GM12878 (cell line): ENCODE results near the gene CA10. TPM values are rescaled to one million over a fixed set of nuclear protein-coding genes. Genes with fewer than 3 reads are reported as not detected.

Experiments
- ATAC-seq: fragments of 200-7000 bp; cut with Tn5 transposase; 3 replicates; pipeline ENCODE4 v1.9.1; 2020; ENCODE audit warnings: mild to moderate bottlenecking, moderate library complexity
- BruUV-seq: library from RNA; stranded (reverse); fragments of 400-500 nt; replicated peaks from 2 replicates; lab custom pipeline; 2021; lab: Mats Ljungman, UMichigan
- CTCF ChIA-PET: fragments of 300-600 bp; sonication (Branson Sonifier 250); formaldehyde crosslinking; extraction: SDS; loops from one replicate; lab custom pipeline; 2021; ENCODE audit warnings: inconsistent platforms; lab: Yijun Ruan, JAX
- POLR2A ChIA-PET: fragments of 350-600 bp; formaldehyde crosslinking; extraction: SDS; loops from one replicate; lab custom pipeline; 2021; ENCODE audit warnings: inconsistent platforms; lab: Charles Lee
- RAD21 ChIA-PET: fragments of 300-600 bp; sonication (Branson Sonifier 250); formaldehyde crosslinking; loops from one replicate; lab custom pipeline; 2023; ENCODE audit warnings: antibody characterized with exemption; ENCODE audit not compliant: unreplicated experiment; lab: Charles Lee
- SMC1A ChIA-PET: fragments of 300-600 bp; sonication (Branson Sonifier 250); formaldehyde crosslinking; loops from one replicate; lab custom pipeline; 2023; ENCODE audit not compliant: unreplicated experiment, uncharacterized antibody; lab: Charles Lee
- DNase-seq: peaks from one replicate; pipeline ENCODE4 v3.0.0-alpha.2; 2011; ENCODE audit warnings: low read depth, low spot score
- FAIRE-seq: peaks from 3 replicates; lab custom pipeline; 2011; peaks lifted over from hg19 to GRCh38; lab: Jason Lieb, UNC
- H2AFZ ChIP-seq: 2 replicates; pipeline ENCODE4 v1.6.0; 2011; ENCODE audit warnings: low read depth, low read length, control low read depth; ENCODE audit not compliant: control insufficient read depth
- H3K27ac ChIP-seq: 2 replicates; pipeline ENCODE4 v1.5.1; 2011; ENCODE audit warnings: control low read depth; ENCODE audit not compliant: control insufficient read depth, insufficient read depth
- H3K27me3 ChIP-seq, 2 experiments: replicated peaks in 1 of 2; 2 replicates each; pipeline versions ENCODE4 v1.6.0 to v1.6.1; 2011; ENCODE audit warnings: low read length in 1 of 2; ENCODE audit not compliant: control insufficient read depth in 2 of 2, insufficient read depth in 2 of 2
- H3K36me3 ChIP-seq, 2 experiments: 2 replicates each; pipeline ENCODE4 v1.5.1; 2011; ENCODE audit warnings: low read length in 1 of 2; ENCODE audit not compliant: control insufficient read depth in 2 of 2, insufficient read depth in 2 of 2
- H3K4me1 ChIP-seq: 2 replicates; pipeline ENCODE4 v1.6.1; 2011; ENCODE audit warnings: mild to moderate bottlenecking, low read length, moderate library complexity, mixed read lengths; ENCODE audit not compliant: control insufficient read depth, insufficient read depth
- H3K4me2 ChIP-seq: 2 replicates; pipeline ENCODE4 v1.6.0; 2011; ENCODE audit warnings: control low read depth; ENCODE audit not compliant: control insufficient read depth, insufficient read depth
- H3K4me3 ChIP-seq: fragments of 200-600 bp; sonication (generic); 2 replicates; pipeline ENCODE4 v1.5.1; 2016
- H3K79me2 ChIP-seq: 2 replicates; pipeline ENCODE4 v1.6.0; 2011; ENCODE audit warnings: low read length; ENCODE audit not compliant: control insufficient read depth, insufficient read depth
- H3K9ac ChIP-seq: 2 replicates; pipeline ENCODE4 v1.8.0; 2011; ENCODE audit warnings: low read length, control low read depth, mixed read lengths; ENCODE audit not compliant: control insufficient read depth, insufficient read depth
- H3K9me3 ChIP-seq: replicated peaks from 3 replicates; pipeline ENCODE4 v1.5.1; 2011; ENCODE audit warnings: mild to moderate bottlenecking, low read length; ENCODE audit not compliant: control insufficient read depth, insufficient read depth
- H4K20me1 ChIP-seq: 2 replicates; pipeline ENCODE4 v1.6.0; 2011; ENCODE audit not compliant: control insufficient read depth, insufficient read depth
- MEF2B ChIP-seq: fragments of 450-650 bp; IDR thresholded peaks from 2 replicates; pipeline ENCODE4 v1.6.1; 2018; ENCODE audit warnings: mild to moderate bottlenecking, moderate library complexity; ENCODE audit not compliant: partially characterized antibody, poor library complexity, severe bottlenecking
- RCOR1 ChIP-seq: conservative IDR thresholded peaks from 2 replicates; pipeline ENCODE4 v1.6.1; 2012; ENCODE audit warnings: low read depth, low read length, improper control_type of control experiment
- WGBS: methylation state at CpG from one replicate; pipeline ENCODE4 v1.1.6; 2016; ENCODE audit warnings: low lambda C conversion rate; ENCODE audit not compliant: insufficient replicate concordance, insufficient coverage; ENCODE audit errors: missing lambda C conversion rate; 5-methylcytosine and 5-hydroxymethylcytosine counted together
- in situ Hi-C: fragments of 300-500 bp; cut with MboI; formaldehyde crosslinking; loops from 9 replicates; pipeline ENCODE4 v1.14.3; 2018; ENCODE audit warnings: mixed read lengths
- intact Hi-C: fragments of 100-400 bp; cut with micrococcal nuclease; formaldehyde crosslinking; loops from one replicate; pipeline ENCODE4 v1.14.2; 2022; ENCODE audit not compliant: unreplicated experiment
- polyA plus RNA-seq, 11 experiments: library from polyadenylated mRNA; depleted of rRNA in 4 of 11; unstranded in 6 of 11; stranded (reverse) in 5 of 11; fragments of >200 nt; fragmentation: Nextera tagmentation in 4 of 11; fragmentation: Illumina TruSeq in 1 of 11; extraction: Ambion mirVana in 4 of 11; extraction: Trizol in 1 of 11; gene quantifications; 1 replicate in 1 of 11; 2 replicates in 10 of 11; pipeline versions ENCODE4 v1.2.1 to v1.2.3, GENCODE V29; 2011 to 2016; ENCODE audit warnings: inconsistent platforms in 2 of 11, missing spikeins in 2 of 11, low read depth in 1 of 11
- total RNA-seq, 4 experiments: library from RNA; depleted of rRNA in 3 of 4; stranded (reverse); fragments of >200 nt in 3 of 4; fragmentation: Illumina TruSeq in 1 of 4; extraction: Trizol in 1 of 4; gene quantifications; 2 replicates each; pipeline versions ENCODE4 v1.2.1 to v1.2.3, GENCODE V29; 2013 to 2021

The CA10 gene
- total and polyA plus RNA-seq, 10 of the 15 experiments (the other 5 are each of a cell fraction or from before 2014, with no cell fraction given): not detected

DNA sequence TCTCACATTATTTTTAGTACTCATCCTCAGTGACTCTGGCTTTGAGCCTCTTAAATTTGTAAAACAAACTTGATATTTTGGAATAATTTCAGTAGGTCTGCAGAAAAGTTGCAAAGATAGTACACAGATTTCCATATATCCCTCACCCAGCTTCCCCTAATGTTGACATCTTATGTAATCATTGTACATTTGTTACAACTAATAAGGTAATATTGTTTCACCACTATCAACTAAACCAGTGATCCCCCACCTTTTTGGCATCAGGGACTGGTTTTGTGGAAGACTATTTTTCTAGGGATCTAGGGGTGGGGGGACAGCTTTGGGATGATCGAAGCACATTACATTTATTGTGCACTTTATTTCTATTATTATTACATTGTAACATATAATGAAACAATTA, 391.2 kb downstream of the CA10 start:
- Histone ChIP-seq H3K27ac (no peak overlapping the region), H3K36me3 (no peaks in the 10 kb centered on the region), H3K79me2 (no peaks in the 10 kb centered on the region), H3K4me3 (no peak overlapping the region), H3K4me2 (no peak overlapping the region), H3K9me3 (no peaks in the 10 kb centered on the region), H3K27me3 (no peaks in the 10 kb centered on the region), H2AFZ (no peak overlapping the region), H4K20me1 (no peaks in the 10 kb centered on the region), H3K4me1 (no peaks in the 10 kb centered on the region), H3K9ac (no peak overlapping the region)
- ATAC-seq (no peak), DNase-seq (no peak), FAIRE-seq (no peak)
- in situ Hi-C loops (loop anchor here (5.0 kb wide), 1 partner anchor 340 kb away; no protein-coding TSS in a partner anchor), intact Hi-C loops (no loop called here)
- TF ChIP-seq RCOR1: no peak
- no TSS peak for BruUV-seq
- SMC1A ChIA-PET: interaction anchor here (1.3 kb wide), 1 partner anchor 345 kb away, joined by 3 read pairs; no protein-coding TSS in a partner anchor
- WGBS: 14% methylated on average over 1 of the region's 1 CpG
- RAD21 ChIA-PET: no interaction called here
- CTCF ChIA-PET: interaction anchor here (4.0 kb wide), 1 partner anchor 339 kb away, joined by 44 read pairs; no protein-coding TSS in a partner anchor
- POLR2A ChIA-PET: no interaction called here

DNA sequence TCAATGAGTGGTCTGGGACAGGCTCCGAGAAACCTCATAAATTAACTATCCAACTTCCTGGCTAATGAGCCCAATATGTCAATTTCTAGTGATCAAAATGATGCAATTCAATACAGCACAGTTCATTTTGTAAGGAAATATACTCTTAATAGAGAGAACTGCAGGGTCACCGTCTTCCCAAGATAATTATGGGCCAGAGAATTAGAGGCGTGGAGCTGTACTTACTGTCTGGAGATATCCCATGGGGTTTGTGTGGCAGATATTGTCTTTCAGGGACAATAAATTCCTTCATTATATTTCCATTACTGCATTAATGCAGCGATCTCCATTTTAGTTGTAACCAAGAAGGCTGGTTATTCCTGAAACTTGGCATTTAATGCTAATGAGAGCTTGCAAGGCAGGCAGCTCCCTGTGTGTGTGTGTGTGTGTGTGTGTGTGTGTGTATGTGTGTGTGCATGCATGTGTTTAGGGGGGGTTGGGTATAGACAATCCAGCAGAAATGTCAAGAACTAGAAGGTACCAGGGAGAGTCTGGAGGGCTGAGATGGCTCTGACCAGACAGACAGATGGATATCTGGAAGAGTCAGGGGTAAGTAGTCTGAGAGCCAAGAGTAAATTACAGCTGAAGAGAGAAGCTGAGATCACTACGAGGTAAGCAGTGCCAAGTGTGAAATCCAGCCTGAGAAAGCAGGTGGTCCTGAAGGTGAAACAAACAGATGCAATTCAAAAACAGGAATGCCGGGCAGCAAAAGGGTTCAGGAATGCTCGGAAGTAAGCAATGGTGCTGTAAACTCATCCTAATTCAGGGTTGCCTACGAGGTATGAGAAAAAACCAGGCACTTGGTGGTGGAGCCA, 393.0 kb downstream of the CA10 start:
- intact Hi-C loops (no loop called here), in situ Hi-C loops (loop anchor here (5.0 kb wide), 1 partner anchor 342 kb away; no protein-coding TSS in a partner anchor)
- ATAC-seq: no peak
- Histone ChIP-seq H3K36me3 (no peaks in the 10 kb centered on the region), H2AFZ (no peak overlapping the region), H4K20me1 (no peaks in the 10 kb centered on the region), H3K4me3 (no peak overlapping the region), H3K27ac (no peak overlapping the region), H3K79me2 (no peaks in the 10 kb centered on the region), H3K9ac (no peak overlapping the region), H3K27me3 (no peaks in the 10 kb centered on the region), H3K4me2 (no peak overlapping the region), H3K9me3 (no peaks in the 10 kb centered on the region), H3K4me1 (no peaks in the 10 kb centered on the region)
- ChIA-PET CTCF (interaction anchor here (1.1 to 4.0 kb wide), 4 partner anchors 11 to 341 kb away, joined by 3 to 44 read pairs (median 16); no protein-coding TSS in a partner anchor), RAD21 (interaction anchor here (1.4 to 2.1 kb wide), 2 partner anchors 339 to 341 kb away, joined by 9 to 10 read pairs; no protein-coding TSS in a partner anchor), POLR2A (interaction anchor here (0.6 kb wide), 1 partner anchor 27 kb away, joined by 4 read pairs; no protein-coding TSS in a partner anchor), SMC1A (interaction anchor here (1.1 to 1.6 kb wide), 2 partner anchors 11 to 349 kb away, joined by 3 to 4 read pairs; no protein-coding TSS in a partner anchor)
- 16% methylated on average over 8 of the region's 8 CpGs for WGBS
- no peak for FAIRE-seq
- no TSS peak for BruUV-seq
- TF ChIP-seq MEF2B: no peak
- no peak for DNase-seq
